Naive thymus-derived CD8-positive, alpha-beta T cell (primary cell): ENCODE results near the gene VPS29. TPM values are rescaled to one million over a fixed set of nuclear protein-coding genes. Genes with fewer than 3 reads are reported as not detected.
"Not testable (repeated sequence)": the region's sequence is repeated elsewhere in the genome, so short reads cannot be mapped to it uniquely, and the experiment has no call there.

Source experiments
- ATAC-seq, 2 donors: fragments of 150-1000 bp; cut with Tn5 transposase in 1 of 2; sonication (Bioruptor Pico), chemical (Tn5 transposase) in 1 of 2; 1 replicate in 1 of 2; 2 replicates in 1 of 2; pipeline ENCODE4 v1.10.0; 2021; ENCODE audit warnings: mild to moderate bottlenecking in 2 of 2, moderate library complexity in 2 of 2
- POLR2A ChIA-PET: fragments of 350-600 bp; sonication (Branson Sonifier 250); formaldehyde crosslinking; loops from one replicate; lab custom pipeline; 2021; ENCODE audit warnings: antibody characterized with exemption; lab: Charles Lee
- DNase-seq, 10 donors: peaks; one replicate each; pipeline versions ENCODE4 v3.0.0 to v3.0.0-alpha.2; 2020 to 2022
- H3K27ac Mint-ChIP-seq, 10 donors: one replicate each; pipeline ENCODE4 v1.8.0; 2020 to 2022; ENCODE audit warnings: mild to moderate bottlenecking in 10 of 10, mixed read lengths in 10 of 10, moderate library complexity in 4 of 10, inconsistent platforms in 1 of 10
- H3K27me3 Mint-ChIP-seq, 5 donors: one replicate each; pipeline ENCODE4 v1.8.0; 2021 to 2022; ENCODE audit warnings: mixed read lengths in 5 of 5
- H3K36me3 Mint-ChIP-seq, 3 donors: one replicate each; pipeline ENCODE4 v1.8.0; 2020 to 2022; ENCODE audit warnings: mixed read lengths in 3 of 3, mild to moderate bottlenecking in 2 of 3, inconsistent platforms in 1 of 3
- H3K4me1 Mint-ChIP-seq, 4 donors: one replicate each; pipeline ENCODE4 v1.8.0; 2021 to 2022; ENCODE audit warnings: mixed read lengths in 4 of 4
- H3K4me3 Mint-ChIP-seq, 10 donors: one replicate each; pipeline ENCODE4 v1.8.0; 2020 to 2022; ENCODE audit warnings: mild to moderate bottlenecking in 10 of 10, mixed read lengths in 10 of 10, moderate library complexity in 6 of 10, inconsistent platforms in 1 of 10
- H3K9me3 Mint-ChIP-seq, 9 donors: one replicate each; pipeline ENCODE4 v1.8.0; 2020 to 2022; ENCODE audit warnings: mixed read lengths in 9 of 9, mild to moderate bottlenecking in 3 of 9, inconsistent platforms in 1 of 9, moderate library complexity in 1 of 9
- polyA plus RNA-seq, 3 donors: library from polyadenylated mRNA; unstranded; fragments of 300-500 nt; fragmentation: Illumina TruSeq; gene quantifications; one replicate each; pipeline ENCODE4 v1.2.3, GENCODE V29; 2021
- total RNA-seq, 8 experiments: library from RNA in 2 of 8; stranded (reverse) in 2 of 8; gene quantifications; one replicate each; pipeline ENCODE4 v1.2.3 and lab custom pipeline; 2021 to 2026

Gene VPS29
- total and polyA plus RNA-seq, 5 experiments from 2014 or later: 126 to 167 (median 130) TPM

- H3K36me3 Mint-ChIP-seq: peaks cover 4 to 86% (median 14%) of the 10 kb centered on the region in 3 donors
- no peak for DNase-seq
- peak overlapping the region in 6 of 10 donors; percentile 11 to 53 (median 24) for H3K27ac Mint-ChIP-seq
- H3K9me3 Mint-ChIP-seq: no peaks in the 10 kb centered on the region
- H3K27me3 Mint-ChIP-seq: no peaks in the 10 kb centered on the region
- POLR2A ChIA-PET: interaction anchor here (0.7 to 1.3 kb wide), 2 partner anchors 11 to 136 kb away, joined by 3 to 4 read pairs; no protein-coding TSS in a partner anchor
- ATAC-seq: no peak
- no peak overlapping the region for H3K4me3 Mint-ChIP-seq
- peaks cover 5 to 10% (median 5%) of the 10 kb centered on the region in 4 donors for H3K4me1 Mint-ChIP-seq
Observed at GRCh38 chr12:110538869-110539622, 37.1 kb upstream of the VPS29 start.

- peaks cover 0 to 5% (median 1%) of the 10 kb centered on the region in 4 donors for H3K4me1 Mint-ChIP-seq
- H3K36me3 Mint-ChIP-seq: peaks cover 4 to 84% (median 14%) of the 10 kb centered on the region in 3 donors
- POLR2A ChIA-PET: interaction anchor here (0.6 to 1.3 kb wide), 3 partner anchors 10 to 68 kb away, joined by 3 to 6 read pairs (median 4); partner anchors contain the start of genes RAD9B and VPS29
- peak overlapping the region in 3 of 10 donors; percentile 25 to 55 (median 35) for H3K27ac Mint-ChIP-seq
- no peaks in the 10 kb centered on the region for H3K27me3 Mint-ChIP-seq
- H3K9me3 Mint-ChIP-seq: no peaks in the 10 kb centered on the region
- DNase-seq: no peak
- ATAC-seq: no peak
- no peak overlapping the region for H3K4me3 Mint-ChIP-seq
Observed at GRCh38 chr12:110537605-110538409, 35.9 kb upstream of the VPS29 start.

GRCh38 chr12:110536834-110537604, 35.1 kb upstream of the VPS29 start:
- peaks cover 4 to 78% (median 14%) of the 10 kb centered on the region in 3 donors for H3K36me3 Mint-ChIP-seq
- POLR2A ChIA-PET: interaction anchor here (0.6 to 0.8 kb wide), 2 partner anchors 35 to 69 kb away, joined by 3 to 6 read pairs; partner anchors contain the start of genes RAD9B and VPS29
- H3K27me3 Mint-ChIP-seq: no peaks in the 10 kb centered on the region
- no peak for ATAC-seq
- peak overlapping the region in 1 of 10 donors; percentile 55 for H3K27ac Mint-ChIP-seq
- no peak for DNase-seq
- no peaks in the 10 kb centered on the region for H3K9me3 Mint-ChIP-seq
- peaks cover 0 to 3% (median 1%) of the 10 kb centered on the region in 4 donors for H3K4me1 Mint-ChIP-seq
- no peak overlapping the region for H3K4me3 Mint-ChIP-seq

- Mint-ChIP-seq H3K27me3 (no peaks in the 10 kb centered on the region), H3K4me3 (no peak overlapping the region), H3K4me1 (peaks cover 0 to 7% (median 4%) of the 10 kb centered on the region in 4 donors), H3K9me3 (no peaks in the 10 kb centered on the region), H3K36me3 (peaks cover 4 to 73% (median 14%) of the 10 kb centered on the region in 3 donors), H3K27ac (peak overlapping the region in 2 of 10 donors; percentile 43 to 51)
- ATAC-seq (no peak), DNase-seq (no peak)
- POLR2A ChIA-PET: no interaction called here
Observed at GRCh38 chr12:110534811-110535210, 32.9 kb upstream of the VPS29 start.

GRCh38 chr12:110533607-110534006, 31.7 kb upstream of the VPS29 start:
- ATAC-seq (no peak), DNase-seq (no peak)
- Mint-ChIP-seq H3K27ac (peak overlapping the region in 3 of 10 donors; percentile 15 to 67 (median 52)), H3K9me3 (no peaks in the 10 kb centered on the region), H3K4me3 (no peak overlapping the region), H3K4me1 (peaks cover 0 to 7% (median 5%) of the 10 kb centered on the region in 4 donors), H3K27me3 (no peaks in the 10 kb centered on the region), H3K36me3 (peaks cover 0 to 66% (median 18%) of the 10 kb centered on the region in 3 donors)
- POLR2A ChIA-PET: no interaction called here

- Mint-ChIP-seq H3K27ac (peak overlapping the region in 3 of 10 donors; percentile 7 to 17 (median 9)), H3K27me3 (no peaks in the 10 kb centered on the region), H3K9me3 (no peaks in the 10 kb centered on the region), H3K4me3 (no peak overlapping the region), H3K36me3 (peaks cover 0 to 56% (median 13%) of the 10 kb centered on the region in 3 donors), H3K4me1 (peaks cover 0 to 7% (median 5%) of the 10 kb centered on the region in 4 donors)
- ATAC-seq (no peak), DNase-seq (no peak)
- POLR2A ChIA-PET: interaction anchor here (0.6 kb wide), 1 partner anchor 81 kb away, joined by 3 read pairs; no protein-coding TSS in a partner anchor
Observed at GRCh38 chr12:110532644-110533043, 30.7 kb upstream of the VPS29 start.

GRCh38 chr12:110531741-110532333, 29.9 kb upstream of the VPS29 start:
- ATAC-seq (peak in 1 of 2 donors; percentile 29), DNase-seq (no peak)
- Mint-ChIP-seq H3K27ac (peak overlapping the region in 6 of 10 donors; percentile 11 to 68 (median 27)), H3K36me3 (peaks cover 0 to 49% (median 13%) of the 10 kb centered on the region in 3 donors), H3K27me3 (no peaks in the 10 kb centered on the region), H3K9me3 (no peaks in the 10 kb centered on the region), H3K4me3 (no peak overlapping the region), H3K4me1 (peaks cover 0 to 7% (median 7%) of the 10 kb centered on the region in 4 donors)
- POLR2A ChIA-PET: interaction anchor here (0.6 kb wide), 1 partner anchor 82 kb away, joined by 3 read pairs; no protein-coding TSS in a partner anchor

- no peak for DNase-seq
- ATAC-seq: no peak
- H3K27me3 Mint-ChIP-seq: no peaks in the 10 kb centered on the region
- POLR2A ChIA-PET: interaction anchor here (0.6 kb wide), 1 partner anchor 199 kb away, joined by 3 read pairs; no protein-coding TSS in a partner anchor
- peaks cover 0 to 8% (median 7%) of the 10 kb centered on the region in 4 donors for H3K4me1 Mint-ChIP-seq
- H3K9me3 Mint-ChIP-seq: no peaks in the 10 kb centered on the region
- H3K27ac Mint-ChIP-seq: peak overlapping the region in 1 of 10 donors; percentile 28
- peaks cover 0 to 36% (median 4%) of the 10 kb centered on the region in 3 donors for H3K36me3 Mint-ChIP-seq
- no peak overlapping the region for H3K4me3 Mint-ChIP-seq
Observed at GRCh38 chr12:110530511-110530910, 28.6 kb upstream of the VPS29 start.

- H3K27ac Mint-ChIP-seq: peak overlapping the region in 4 of 10 donors; percentile 10 to 66 (median 34)
- peaks cover 0 to 17% (median 4%) of the 10 kb centered on the region in 3 donors for H3K36me3 Mint-ChIP-seq
- H3K4me3 Mint-ChIP-seq: no peak overlapping the region
- H3K27me3 Mint-ChIP-seq: no peaks in the 10 kb centered on the region
- peaks cover 0 to 8% (median 7%) of the 10 kb centered on the region in 4 donors for H3K4me1 Mint-ChIP-seq
- no peak for ATAC-seq
- DNase-seq: no peak
- H3K9me3 Mint-ChIP-seq: no peaks in the 10 kb centered on the region
- POLR2A ChIA-PET: interaction anchor here (0.8 kb wide), 1 partner anchor 77 kb away, joined by 4 read pairs; no protein-coding TSS in a partner anchor
Observed at GRCh38 chr12:110528277-110528839, 26.4 kb upstream of the VPS29 start.

GRCh38 chr12:110520876-110521712, 19.2 kb upstream of the VPS29 start:
- not testable (repeated sequence) for DNase-seq, H3K4me1 Mint-ChIP-seq, H3K4me3 Mint-ChIP-seq, ATAC-seq, H3K36me3 Mint-ChIP-seq, H3K27ac Mint-ChIP-seq, H3K27me3 Mint-ChIP-seq, H3K9me3 Mint-ChIP-seq
- POLR2A ChIA-PET: interaction anchor here (0.7 kb wide), 1 partner anchor 53 kb away, joined by 4 read pairs; the partner anchor contains the start of gene GPN3
